Measurements from ENCODE around the gene CNFN.

The CNFN gene

DNA sequence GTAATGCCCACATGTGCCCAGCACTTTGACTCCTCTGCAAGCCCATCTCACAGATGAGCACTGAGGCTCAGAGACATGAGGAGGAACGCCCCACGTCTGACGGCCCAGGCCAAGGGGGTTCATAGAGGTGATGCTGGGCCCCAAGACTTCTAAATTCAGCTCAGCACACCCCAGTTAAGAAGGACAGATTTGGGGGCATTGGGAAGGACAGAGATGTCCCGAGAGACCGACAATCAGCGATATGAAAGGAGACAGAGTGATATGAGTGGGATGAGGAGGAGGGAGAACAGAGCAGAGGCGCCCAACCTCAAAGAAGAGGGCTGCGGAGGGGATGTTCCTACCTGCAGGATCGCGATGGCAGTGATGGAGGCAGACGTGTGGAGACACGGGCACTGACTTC is at the start of gene CNFN:
Gene CNFN, minus strand, starts transcription at position 399 of the 400 bp plus-strand sequence. CDS start 1,260 bp downstream, outside the sequence.
- no peak for DNase-seq (ENCODE audit: low read depth)
- TF ChIP-seq CTCF (IDR thresholded peaks at IDR 0.05; ENCODE audit: low read depth, low read length) (no peak), MYC (IDR thresholded peaks at IDR 0.05; ENCODE audit: low read depth, low read length) (no peak)
- no peak within 1 kb of the TSS for H3K4me3 ChIP-seq (ENCODE audit: low read depth, low read length)

DNA sequence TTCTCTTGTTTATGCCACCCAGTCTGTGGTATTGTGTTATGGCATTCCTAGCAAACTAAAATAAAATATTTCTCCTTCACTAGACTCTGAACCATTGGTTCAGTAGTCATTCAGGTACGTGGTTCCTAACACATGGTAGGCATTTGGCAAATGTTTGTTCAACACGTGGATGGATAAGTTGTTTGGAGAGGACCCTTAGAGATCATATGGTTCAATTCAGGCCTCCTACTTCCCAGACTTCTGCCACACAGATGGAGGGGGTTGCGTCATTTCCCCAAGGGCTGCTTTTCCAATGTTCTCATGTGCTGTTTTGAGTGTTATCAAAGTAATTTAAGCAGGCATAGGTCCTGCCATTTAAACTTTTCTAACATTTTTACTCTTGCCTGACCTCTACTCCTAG is 45.9 kb upstream of the CNFN start:
- DNase-seq (ENCODE audit: low read depth): peak; percentile 6
- TF ChIP-seq MYC (IDR thresholded peaks at IDR 0.05; ENCODE audit: low read depth, low read length) (no peak), CTCF (IDR thresholded peaks at IDR 0.05; ENCODE audit: low read depth, low read length) (no peak), POLR2A (IDR thresholded peaks at IDR 0.05; ENCODE audit: extremely low read depth, insufficient read length) (no peak)
- TF ChIP-seq, protein P1, sequence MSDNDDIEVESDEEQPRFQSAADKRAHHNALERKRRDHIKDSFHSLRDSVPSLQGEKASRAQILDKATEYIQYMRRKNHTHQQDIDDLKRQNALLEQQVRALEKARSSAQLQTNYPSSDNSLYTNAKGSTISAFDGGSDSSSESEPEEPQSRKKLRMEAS (IDR thresholded peaks at IDR 0.05; ENCODE audit: low read depth, low read length): no peak
- H3K4me3 ChIP-seq (ENCODE audit: low read depth, low read length): no peak overlapping the region

- TF ChIP-seq, protein P1 (IDR thresholded peaks at IDR 0.05; ENCODE audit: low read depth, low read length): no peak
- TF ChIP-seq MYC (IDR thresholded peaks at IDR 0.05; ENCODE audit: low read depth, low read length) (no peak), CTCF (IDR thresholded peaks at IDR 0.05; ENCODE audit: low read depth, low read length) (no peak), POLR2A (IDR thresholded peaks at IDR 0.05; ENCODE audit: extremely low read depth, insufficient read length) (no peak)
- no peak overlapping the region for H3K4me3 ChIP-seq (ENCODE audit: low read depth, low read length)
- no peak for DNase-seq (ENCODE audit: low read depth)
Observed at GRCh38 chr19:42435316-42435715, 45.2 kb upstream of the CNFN start.

DNA sequence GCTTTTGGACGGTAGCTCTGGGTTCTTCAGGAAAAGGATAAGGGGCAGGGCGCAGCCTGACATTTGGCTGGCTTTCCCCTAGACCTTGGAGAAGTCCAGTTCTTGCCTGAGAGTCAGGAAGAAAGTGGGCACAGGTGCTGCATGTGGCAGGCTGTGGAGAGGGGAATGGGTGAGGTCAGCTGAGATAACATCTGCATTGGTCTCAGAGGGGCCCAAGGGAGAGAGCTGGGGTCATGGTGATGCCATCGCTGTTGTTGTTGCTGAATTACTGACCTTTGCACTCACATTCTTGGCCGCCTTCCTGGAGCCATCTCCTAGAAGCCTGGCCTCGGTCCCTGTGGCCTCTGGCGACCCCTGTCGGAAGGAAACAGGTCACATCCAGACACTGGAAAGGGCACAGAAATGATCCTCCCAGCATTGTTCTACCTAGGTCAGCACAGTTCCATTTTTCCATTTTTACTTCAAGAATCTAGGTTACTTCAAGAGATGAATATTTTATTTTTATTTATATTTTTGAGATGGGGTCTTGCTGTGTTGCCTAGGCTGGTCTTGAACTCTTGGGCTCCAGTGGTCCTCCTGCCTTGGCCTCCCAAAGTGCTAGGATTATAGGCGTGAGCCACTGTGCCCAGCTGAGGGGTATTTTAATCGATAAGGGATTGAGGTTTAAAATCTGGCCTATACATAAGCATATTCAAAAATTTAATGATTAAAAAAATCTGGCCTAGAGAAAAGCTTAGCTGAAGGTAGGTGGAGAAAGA is 43.6 kb upstream of the CNFN start:
- peak; percentile 51 for TF ChIP-seq CTCF (IDR thresholded peaks at IDR 0.05; ENCODE audit: low read depth, low read length)
- TF ChIP-seq, protein P1 (IDR thresholded peaks at IDR 0.05; ENCODE audit: low read depth, low read length): no peak
- DNase-seq (ENCODE audit: low read depth): peak; percentile 54
- H3K4me3 ChIP-seq (ENCODE audit: low read depth, low read length): no peak overlapping the region

- no peak for TF ChIP-seq CTCF (IDR thresholded peaks at IDR 0.05; ENCODE audit: low read depth, low read length)
- TF ChIP-seq, protein P1 (IDR thresholded peaks at IDR 0.05; ENCODE audit: low read depth, low read length): no peak
- TF ChIP-seq MYC (IDR thresholded peaks at IDR 0.05; ENCODE audit: low read depth, low read length): no peak
- TF ChIP-seq POLR2A (IDR thresholded peaks at IDR 0.05; ENCODE audit: extremely low read depth, insufficient read length): no peak
- DNase-seq (ENCODE audit: low read depth): no peak
- H3K4me3 ChIP-seq (ENCODE audit: low read depth, low read length): no peak overlapping the region
Observed at GRCh38 chr19:42431486-42431885, 41.4 kb upstream of the CNFN start.

DNA sequence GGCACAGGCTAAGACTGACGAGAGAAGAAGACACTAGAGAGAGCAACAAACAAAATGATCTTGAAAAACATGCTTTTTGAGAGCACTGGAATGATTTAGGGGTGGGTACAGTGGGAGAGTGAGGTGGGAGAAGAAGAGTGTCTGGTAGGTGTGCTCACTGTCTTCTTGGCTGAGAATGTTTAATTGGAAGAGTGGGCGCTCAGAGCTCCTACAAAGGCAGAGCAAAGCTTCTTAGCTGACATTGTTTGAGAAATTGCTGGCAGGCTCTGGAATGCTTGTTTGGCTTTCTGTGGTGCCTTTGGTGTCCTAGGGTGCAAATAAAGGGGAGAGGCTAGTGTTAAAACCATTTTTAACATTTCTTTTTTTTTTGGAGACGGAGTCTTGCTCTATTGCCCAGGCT is 38.6 kb upstream of the CNFN start:
- TF ChIP-seq CTCF (IDR thresholded peaks at IDR 0.05; ENCODE audit: low read depth, low read length) (no peak), POLR2A (IDR thresholded peaks at IDR 0.05; ENCODE audit: extremely low read depth, insufficient read length) (no peak), MYC (IDR thresholded peaks at IDR 0.05; ENCODE audit: low read depth, low read length) (no peak)
- TF ChIP-seq, protein P1 (IDR thresholded peaks at IDR 0.05; ENCODE audit: low read depth, low read length): no peak
- DNase-seq (ENCODE audit: low read depth): no peak
- no peak overlapping the region for H3K4me3 ChIP-seq (ENCODE audit: low read depth, low read length)
